Cardiac fibroblast (primary cell): ENCODE measurements around the gene KAZN.

Source experiments
- DNase-seq, 2 donors: peaks; one replicate each; pipeline versions ENCODE4 v3.0.0 to v3.0.0-alpha.2; 2010; ENCODE audit warnings: low read depth in 2 of 2
- H3K4me3 ChIP-seq, 2 donors: replicated peaks in 1 of 2; 1 replicate in 1 of 2; 2 replicates in 1 of 2; pipeline ENCODE4 v1.5.1; 2011; ENCODE audit warnings: low read depth in 2 of 2, low read length in 2 of 2, mild to moderate bottlenecking in 2 of 2, moderate library complexity in 1 of 2
- CTCF ChIP-seq: IDR thresholded peaks from one replicate; pipeline ENCODE4 v1.5.1; 2011; ENCODE audit warnings: low read depth, mild to moderate bottlenecking, low read length, inconsistent platforms

Gene KAZN

DNA sequence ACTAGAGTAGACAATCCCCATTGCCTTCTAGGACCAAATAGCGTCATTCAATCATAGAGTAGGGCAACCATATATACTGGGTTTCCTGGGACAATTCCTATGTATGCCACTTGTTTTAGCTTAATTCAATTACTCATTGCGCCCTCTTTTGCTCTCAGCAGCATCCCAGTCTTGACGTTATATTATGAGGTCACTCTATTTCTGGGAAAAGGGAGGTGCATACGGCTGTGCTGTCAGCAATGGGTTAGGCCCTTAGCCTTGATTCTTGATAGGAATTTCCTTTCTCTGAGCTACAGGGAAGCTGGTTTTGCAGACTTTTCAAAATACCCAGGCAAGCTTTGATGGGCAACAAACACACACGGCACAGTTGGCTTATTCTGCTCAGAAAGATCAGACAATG is 4.4 kb upstream of the KAZN start:
- peak in 1 of 2 donors; percentile 16 for DNase-seq
- H3K4me3 ChIP-seq, result no peak overlapping the region

DNA sequence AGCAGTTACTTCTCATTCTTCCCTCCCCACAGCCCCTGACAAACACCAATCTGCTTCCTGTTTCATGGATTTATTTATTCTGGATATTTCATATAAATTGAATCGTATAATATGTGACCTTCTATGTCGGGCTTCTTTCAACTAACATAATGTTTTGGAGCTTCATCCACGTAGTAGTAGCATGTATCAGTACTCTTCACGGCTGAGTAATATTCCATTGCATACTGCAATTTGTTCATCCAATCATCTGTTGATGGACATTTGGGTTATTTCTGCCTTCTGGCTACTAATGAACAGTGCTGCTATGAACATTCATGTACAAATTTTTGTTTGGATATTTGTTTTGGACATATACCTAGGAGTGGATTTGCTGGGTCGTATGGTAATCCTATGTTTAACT is 1.9 kb upstream of the KAZN start:
- H3K4me3 ChIP-seq, result no peak overlapping the region
- TF ChIP-seq CTCF, result no peak
- DNase-seq, result no peak

More for the DNA sequence above, 4.4 kb upstream of the KAZN start:
- TF ChIP-seq CTCF, result no peak

DNA sequence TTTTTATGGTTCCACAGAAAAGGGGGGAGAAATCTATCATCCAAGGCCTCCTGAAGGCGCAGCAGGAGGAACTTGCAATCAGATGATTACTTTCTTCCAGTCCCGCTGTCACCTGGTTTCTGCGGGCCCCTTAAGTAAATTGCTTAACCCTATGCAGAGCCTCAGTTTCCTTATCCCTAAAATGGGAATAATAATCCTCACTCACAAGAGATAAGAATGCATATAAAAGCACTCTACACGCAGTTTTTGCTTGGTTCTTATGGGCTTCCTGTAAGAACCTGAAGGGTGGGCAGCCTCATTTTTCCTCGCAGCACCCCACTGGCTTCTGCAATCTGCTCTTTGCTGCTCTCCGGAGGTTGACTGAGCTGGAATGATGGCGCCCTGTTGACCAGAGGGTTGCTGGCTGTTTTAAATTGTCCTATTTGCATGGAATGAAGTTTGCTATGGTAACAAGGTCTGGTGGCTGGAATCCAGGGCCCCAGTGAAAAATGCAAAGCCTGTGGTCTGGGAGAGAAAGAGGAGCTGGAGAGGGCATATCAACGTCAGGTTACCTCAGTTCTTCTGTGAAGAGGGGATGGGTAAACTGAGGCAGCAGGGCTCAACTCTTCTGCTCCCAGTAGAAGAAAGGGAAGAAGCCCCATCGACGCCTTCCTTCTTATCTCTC is 1.0 kb upstream of the KAZN start:
- TF ChIP-seq CTCF, result no peak
- peak in 1 of 2 donors; percentile 46 for DNase-seq
- H3K4me3 ChIP-seq, result peak overlapping the region in 1 of 2 donors; percentile 55

GRCh38 chr1:14598007-14598497 is 433 bp upstream of the KAZN start:
- DNase-seq, result no peak
- peak overlapping the region in 1 of 2 donors; percentile 55 for H3K4me3 ChIP-seq
- TF ChIP-seq CTCF, result no peak

DNA sequence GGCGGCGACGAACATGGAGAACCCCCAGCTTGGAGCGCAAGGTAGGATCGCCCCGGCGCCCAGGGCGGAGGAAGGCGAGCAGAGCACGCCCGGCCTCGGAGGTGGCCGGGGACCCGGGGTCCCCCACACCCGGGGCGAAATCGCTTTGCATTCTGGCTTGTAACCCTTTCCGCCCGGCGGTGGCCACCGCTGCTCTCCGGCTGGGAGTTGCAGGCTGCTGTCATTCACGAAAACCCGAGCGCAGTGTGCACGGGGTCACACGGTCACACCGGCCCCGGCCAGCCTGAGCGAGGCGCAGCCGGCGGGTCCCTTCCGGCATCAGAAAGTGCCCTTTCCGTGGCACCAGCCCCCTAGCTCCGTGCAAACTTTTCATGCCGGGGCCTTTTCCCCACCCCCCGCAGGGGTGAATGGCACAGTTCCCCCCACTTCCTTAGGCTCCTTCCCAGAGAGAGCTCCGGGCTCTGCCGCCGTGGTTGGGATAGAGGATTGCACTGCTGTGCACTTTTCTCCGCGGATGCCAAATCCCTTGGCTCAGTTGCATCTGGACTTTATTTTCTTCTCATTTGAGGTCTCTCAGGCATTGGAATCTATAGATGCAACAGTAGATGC is 802 bp downstream of the KAZN start:
- peak in 1 of 2 donors; percentile 14 for DNase-seq
- peak overlapping the region in 1 of 2 donors; percentile 55 for H3K4me3 ChIP-seq
- no peak for TF ChIP-seq CTCF

DNA sequence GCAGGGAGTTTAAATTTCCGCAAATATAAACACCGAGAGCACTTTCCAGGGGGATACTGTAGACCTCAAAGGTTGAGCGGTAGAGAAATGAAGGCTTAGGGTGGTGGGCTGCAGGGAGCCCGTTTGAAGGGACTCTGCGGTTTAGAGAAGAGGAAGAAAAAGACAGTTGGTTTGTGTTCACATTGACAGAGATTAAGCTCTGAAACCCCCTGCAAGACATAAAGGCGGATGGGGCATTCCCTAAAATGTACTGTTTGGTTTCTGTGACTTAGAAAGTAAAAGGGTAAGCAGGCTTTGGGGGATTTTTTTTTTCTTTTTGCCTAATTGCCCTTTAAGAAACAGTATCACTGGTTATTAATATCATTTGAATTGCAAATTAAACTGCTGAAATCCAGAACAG is 1.3 kb downstream of the KAZN start:
- no peak for TF ChIP-seq CTCF
- no peak for DNase-seq
- H3K4me3 ChIP-seq, result peak overlapping the region in 1 of 2 donors; percentile 55
